CD4-positive, alpha-beta memory T cell (primary cell): ENCODE data around the gene PCYT2. TPM values are rescaled to one million over a fixed set of nuclear protein-coding genes. Genes with fewer than 3 reads are reported as not detected.
A peak's percentile ranks its signal among the peaks of the same experiment; 100 is the strongest.

ENCODE experiments used
- CTCF ChIA-PET: fragments of 350-600 bp; sonication (Branson Sonifier 250); formaldehyde crosslinking; loops from one replicate; lab custom pipeline; 2021; ENCODE audit warnings: inconsistent platforms; ENCODE audit not compliant: partially characterized antibody; lab: Charles Lee
- POLR2A ChIA-PET: fragments of 350-600 bp; sonication (Branson Sonifier 250); formaldehyde crosslinking; loops from one replicate; lab custom pipeline; 2021; ENCODE audit not compliant: partially characterized antibody; lab: Charles Lee
- DNase-seq, 5 donors: peaks; one replicate each; pipeline versions ENCODE4 v3.0.0 to v3.0.0-alpha.2; 2020 to 2022; ENCODE audit warnings: mixed read lengths in 1 of 5
- H3K27ac ChIP-seq: one replicate; pipeline ENCODE4 v1.7.0; 2013; ENCODE audit warnings: low read depth, low read length
- H3K27me3 ChIP-seq: 2 replicates; pipeline ENCODE4 v1.7.0; 2013; ENCODE audit warnings: mild to moderate bottlenecking, low read length, moderate library complexity; ENCODE audit not compliant: insufficient read depth
- H3K36me3 ChIP-seq: 2 replicates; pipeline ENCODE4 v1.7.0; 2013; ENCODE audit warnings: mild to moderate bottlenecking, low read length, moderate library complexity; ENCODE audit not compliant: insufficient read depth
- H3K4me1 ChIP-seq: 2 replicates; pipeline ENCODE4 v1.7.0; 2013; ENCODE audit warnings: mild to moderate bottlenecking, low read length, moderate library complexity; ENCODE audit not compliant: insufficient read depth
- H3K4me3 ChIP-seq, 2 donors: one replicate each; pipeline ENCODE4 v1.7.0; 2013; ENCODE audit warnings: low read length in 2 of 2, mild to moderate bottlenecking in 1 of 2
- H3K9me3 ChIP-seq, 2 donors: one replicate each; pipeline ENCODE4 v1.7.0; 2013; ENCODE audit warnings: low read length in 2 of 2, control low read depth in 1 of 2; ENCODE audit not compliant: control insufficient read depth in 1 of 2
- H3K27ac Mint-ChIP-seq, 7 donors: one replicate each; pipeline ENCODE4 v1.8.0; 2020 to 2021; ENCODE audit warnings: mixed read lengths in 7 of 7, mild to moderate bottlenecking in 6 of 7, inconsistent platforms in 3 of 7, moderate library complexity in 3 of 7
- H3K27me3 Mint-ChIP-seq, 2 donors: one replicate each; pipeline ENCODE4 v1.8.0; 2020 to 2021; ENCODE audit warnings: mixed read lengths in 2 of 2
- H3K36me3 Mint-ChIP-seq, 2 donors: one replicate each; pipeline ENCODE4 v1.8.0; 2020 to 2021; ENCODE audit warnings: mixed read lengths in 2 of 2, inconsistent platforms in 1 of 2, mild to moderate bottlenecking in 1 of 2
- H3K4me1 Mint-ChIP-seq, 4 donors: one replicate each; pipeline ENCODE4 v1.8.0; 2020 to 2021; ENCODE audit warnings: mixed read lengths in 4 of 4, mild to moderate bottlenecking in 1 of 4
- H3K4me3 Mint-ChIP-seq, 8 donors: one replicate each; pipeline ENCODE4 v1.8.0; 2020 to 2021; ENCODE audit warnings: mixed read lengths in 8 of 8, mild to moderate bottlenecking in 7 of 8, moderate library complexity in 6 of 8, inconsistent platforms in 3 of 8
- H3K9me3 Mint-ChIP-seq, 8 donors: one replicate each; pipeline ENCODE4 v1.8.0; 2020 to 2021; ENCODE audit warnings: mixed read lengths in 8 of 8, mild to moderate bottlenecking in 5 of 8, inconsistent platforms in 3 of 8, moderate library complexity in 1 of 8
- intact Hi-C: fragments of 100-400 bp; cut with micrococcal nuclease; formaldehyde crosslinking; loops from one replicate; pipeline ENCODE4 v1.15.1; 2023
- polyA plus RNA-seq, 2 donors: library from polyadenylated mRNA; unstranded; fragments of 300-500 nt; fragmentation: Illumina TruSeq; gene quantifications; one replicate each; pipeline ENCODE4 v1.2.3, GENCODE V29; 2021
- total RNA-seq, 2 experiments: library from RNA; stranded (reverse); gene quantifications; one replicate each; pipeline ENCODE4 v1.2.3, GENCODE V29; 2021

PCYT2 gene
- total RNA-seq (10 to 100 TPM; 43.5 to 48.3 TPM), polyA plus RNA-seq (10 to 100 TPM; 27.8 to 30.3 TPM)

- H3K27ac Mint-ChIP-seq, result peak within 1 kb of the TSS in 6 of 7 donors; percentile 8 to 85 (median 82)
- CTCF ChIA-PET, result no interaction called here
- H3K36me3 ChIP-seq, result peaks cover 57% of the 10 kb centered on the region
Observed at GRCh38 chr17:81911277-81911961, at the start of gene PCYT2. Gene PCYT2, minus strand, starts transcription at chr17:81911399. Its CDS starts 44 bp downstream, at chr17:81911355.

GRCh38 chr17:81960130-81960958 lies 49.1 kb upstream of the PCYT2 start:
- no peaks in the 10 kb centered on the region for H3K36me3 ChIP-seq
- peaks cover 0 to 2% (median 0%) of the 10 kb centered on the region in 8 donors for H3K9me3 Mint-ChIP-seq
- ChIA-PET POLR2A (interaction anchor here (0.6 to 2.6 kb wide), 11 partner anchors 15 to 106 kb away, joined by 3 to 57 read pairs (median 6); partner anchors contain the start of genes ARHGDIA, ASPSCR1, CENPX and DCXR), CTCF (interaction anchor here (1.0 to 2.6 kb wide), 14 partner anchors 12 to 193 kb away, joined by 3 to 81 read pairs (median 4); partner anchors contain the start of genes ASPSCR1, CENPX, DCXR and DUS1L)
- peaks cover 2 to 12% of the 10 kb centered on the region in 2 donors for H3K27me3 Mint-ChIP-seq
- peaks cover 0 to 3% (median 0%) of the 10 kb centered on the region in 4 donors for H3K4me1 Mint-ChIP-seq
- no peak overlapping the region for H3K27ac ChIP-seq
- peak overlapping the region in 1 of 8 donors; percentile 34 for H3K4me3 Mint-ChIP-seq
- peaks cover 7% of the 10 kb centered on the region for H3K4me1 ChIP-seq
- peak in 1 of 5 donors; percentile 20 for DNase-seq
- intact Hi-C loops, result loop anchor here (5.0 kb wide), 2 partner anchors 77 to 192 kb away; partner anchors contain the start of gene DCXR
- H3K27ac Mint-ChIP-seq, result no peak overlapping the region
- H3K36me3 Mint-ChIP-seq, result no peaks in the 10 kb centered on the region
- H3K4me3 ChIP-seq, result peak overlapping the region in 1 of 2 donors; percentile 37
- no peaks in the 10 kb centered on the region for H3K9me3 ChIP-seq
- H3K27me3 ChIP-seq, result peaks cover 30% of the 10 kb centered on the region

More at GRCh38 chr17:81911277-81911961, at the start of gene PCYT2:
- H3K9me3 Mint-ChIP-seq, result no peaks in the 10 kb centered on the region
- Histone ChIP-seq H3K9me3 (no peaks in the 10 kb centered on the region), H3K27ac (peak within 1 kb of the TSS; percentile 55), H3K27me3 (no peaks in the 10 kb centered on the region), H3K4me3 (peak within 1 kb of the TSS; percentile 8 to 70), H3K4me1 (peaks cover 26% of the 10 kb centered on the region)
- H3K4me1 Mint-ChIP-seq, result peaks cover 5 to 34% (median 10%) of the 10 kb centered on the region in 4 donors
- POLR2A ChIA-PET, result interaction anchor here (0.6 to 2.8 kb wide), 9 partner anchors 9 to 78 kb away, joined by 3 to 14 read pairs (median 4); partner anchors contain the start of genes ALYREF, ANAPC11, ARHGDIA and MCRIP1
- intact Hi-C loops, result loop anchor here (1.0 to 2.0 kb wide), 2 partner anchors 20 to 41 kb away; partner anchors contain the start of genes ALYREF, ANAPC11 and ARHGDIA
- DNase-seq, result peak; percentile 90 to 94 (median 93)
- no peaks in the 10 kb centered on the region for H3K27me3 Mint-ChIP-seq
- H3K4me3 Mint-ChIP-seq, result peak within 1 kb of the TSS; percentile 81 to 90 (median 86)
- peaks cover 17 to 37% of the 10 kb centered on the region in 2 donors for H3K36me3 Mint-ChIP-seq

GRCh38 chr17:81959362-81960129 lies 48.3 kb upstream of the PCYT2 start:
- H3K4me3 Mint-ChIP-seq, result peak overlapping the region in 4 of 8 donors; percentile 45 to 66 (median 58)
- Histone ChIP-seq H3K27ac (no peak overlapping the region), H3K9me3 (no peaks in the 10 kb centered on the region), H3K4me1 (peaks cover 7% of the 10 kb centered on the region), H3K36me3 (no peaks in the 10 kb centered on the region), H3K4me3 (peak overlapping the region in 1 of 2 donors; percentile 37), H3K27me3 (peaks cover 30% of the 10 kb centered on the region)
- H3K27ac Mint-ChIP-seq, result peak overlapping the region in 1 of 7 donors; percentile 69
- peaks cover 0 to 3% (median 0%) of the 10 kb centered on the region in 4 donors for H3K4me1 Mint-ChIP-seq
- peaks cover 0 to 2% (median 0%) of the 10 kb centered on the region in 8 donors for H3K9me3 Mint-ChIP-seq
- H3K36me3 Mint-ChIP-seq, result no peaks in the 10 kb centered on the region
- peak; percentile 76 to 88 (median 84) for DNase-seq
- peaks cover 2 to 12% of the 10 kb centered on the region in 2 donors for H3K27me3 Mint-ChIP-seq
- intact Hi-C loops, result loop anchor here (1.0 to 5.0 kb wide), 3 partner anchors 62 to 193 kb away; partner anchors contain the start of gene DCXR
- ChIA-PET POLR2A (interaction anchor here (0.5 to 2.6 kb wide), 14 partner anchors 8 to 293 kb away, joined by 3 to 57 read pairs (median 6); partner anchors contain the start of genes ARHGDIA, ASPSCR1, CCDC137 and CENPX), CTCF (interaction anchor here (0.6 to 2.6 kb wide), 23 partner anchors 8 to 195 kb away, joined by 3 to 81 read pairs (median 4); partner anchors contain the start of genes ASPSCR1, CENPX, DCXR and DUS1L)

GRCh38 chr17:81958633-81959342 lies 47.6 kb upstream of the PCYT2 start:
- no peak overlapping the region for H3K27ac ChIP-seq
- no peaks in the 10 kb centered on the region for H3K36me3 Mint-ChIP-seq
- H3K27me3 Mint-ChIP-seq, result peaks cover 2 to 9% of the 10 kb centered on the region in 2 donors
- peaks cover 7% of the 10 kb centered on the region for H3K4me1 ChIP-seq
- peak overlapping the region in 3 of 7 donors; percentile 41 to 69 (median 61) for H3K27ac Mint-ChIP-seq
- CTCF ChIA-PET, result interaction anchor here (0.6 to 2.6 kb wide), 21 partner anchors 9 to 196 kb away, joined by 3 to 81 read pairs (median 3); partner anchors contain the start of genes ASPSCR1, CENPX, DCXR and DUS1L
- peaks cover 0 to 2% (median 0%) of the 10 kb centered on the region in 8 donors for H3K9me3 Mint-ChIP-seq
- POLR2A ChIA-PET, result interaction anchor here (0.5 to 2.6 kb wide), 14 partner anchors 9 to 292 kb away, joined by 3 to 57 read pairs (median 6); partner anchors contain the start of genes ARHGDIA, ASPSCR1, CCDC137 and CENPX
- H3K9me3 ChIP-seq, result no peaks in the 10 kb centered on the region
- H3K36me3 ChIP-seq, result no peaks in the 10 kb centered on the region
- DNase-seq, result peak in 1 of 5 donors; percentile 36
- peaks cover 30% of the 10 kb centered on the region for H3K27me3 ChIP-seq
- peaks cover 0 to 3% (median 0%) of the 10 kb centered on the region in 4 donors for H3K4me1 Mint-ChIP-seq
- peak overlapping the region in 7 of 8 donors; percentile 39 to 66 (median 55) for H3K4me3 Mint-ChIP-seq
- no peak overlapping the region for H3K4me3 ChIP-seq
- intact Hi-C loops, result loop anchor here (1.0 kb wide), 1 partner anchor 63 kb away; no protein-coding TSS in a partner anchor

- intact Hi-C loops, result no loop called here
Observed at GRCh38 chr17:81957691-81958432, 46.7 kb upstream of the PCYT2 start.

More at GRCh38 chr17:81957691-81958432, 46.7 kb upstream of the PCYT2 start:
- peak overlapping the region in 3 of 8 donors; percentile 17 to 44 (median 27) for H3K4me3 Mint-ChIP-seq
- ChIA-PET CTCF (no interaction called here), POLR2A (no interaction called here)
- peaks cover 0 to 2% (median 0%) of the 10 kb centered on the region in 8 donors for H3K9me3 Mint-ChIP-seq
- H3K4me1 Mint-ChIP-seq, result peaks cover 0 to 3% (median 0%) of the 10 kb centered on the region in 4 donors
- H3K27ac Mint-ChIP-seq, result peak overlapping the region in 1 of 7 donors; percentile 69
- H3K27me3 Mint-ChIP-seq, result peaks cover 2 to 9% of the 10 kb centered on the region in 2 donors
- DNase-seq, result peak in 1 of 5 donors; percentile 22
- no peaks in the 10 kb centered on the region for H3K36me3 Mint-ChIP-seq
- Histone ChIP-seq H3K27ac (no peak overlapping the region), H3K36me3 (no peaks in the 10 kb centered on the region), H3K4me3 (no peak overlapping the region), H3K9me3 (no peaks in the 10 kb centered on the region), H3K4me1 (peaks cover 7% of the 10 kb centered on the region), H3K27me3 (peaks cover 29% of the 10 kb centered on the region)
